GM18519 (cell line): ENCODE measurements around the gene TCP10L.

Experiments
- ATAC-seq: cut with Tn5 transposase; IDR thresholded peaks from one replicate; pipeline ENCODE4 v1.9.1; 2021; ENCODE audit warnings: mild to moderate bottlenecking, moderate library complexity; ENCODE audit not compliant: unreplicated experiment, low FRiP score

The TCP10L gene

GRCh38 chr21:32525282-32525681 is 60.0 kb downstream of the TCP10L start:
- no peak for ATAC-seq

- no peak for ATAC-seq
Observed at GRCh38 chr21:32523988-32524719, 61.2 kb downstream of the TCP10L start.
